Fibroblast of lung (primary cell): ENCODE results near the gene HTR1B. TPM values are rescaled to one million over a fixed set of nuclear protein-coding genes. Genes with fewer than 3 reads are reported as not detected.
A peak's percentile ranks its signal among the peaks of the same experiment; 100 is the strongest.

Source experiments
- DNase-seq, 2 donors: peaks; one replicate each; pipeline versions ENCODE4 v3.0.0 to v3.0.0-alpha.2; 2010; ENCODE audit warnings: low read depth in 2 of 2
- H2AFZ ChIP-seq: 2 replicates; pipeline ENCODE4 v1.5.1; 2012; ENCODE audit warnings: low read length, control low read depth, inconsistent platforms
- H3K27ac ChIP-seq: 2 replicates; pipeline ENCODE4 v1.5.1; 2011; ENCODE audit warnings: low read length, control low read depth; ENCODE audit not compliant: insufficient read depth
- H3K27me3 ChIP-seq: 2 replicates; pipeline ENCODE4 v1.5.1; 2011; ENCODE audit warnings: mild to moderate bottlenecking, low read length; ENCODE audit not compliant: control insufficient read depth, insufficient read depth
- H3K36me3 ChIP-seq: 2 replicates; pipeline ENCODE4 v1.5.1; 2011; ENCODE audit warnings: low read length; ENCODE audit not compliant: control insufficient read depth, insufficient read depth
- H3K4me1 ChIP-seq: 2 replicates; pipeline ENCODE4 v1.5.1; 2011; ENCODE audit warnings: low read length; ENCODE audit not compliant: control insufficient read depth, insufficient read depth; ENCODE audit errors: extremely low read depth
- H3K4me2 ChIP-seq: 2 replicates; pipeline ENCODE4 v1.5.1; 2011; ENCODE audit warnings: low read length, control low read depth; ENCODE audit not compliant: insufficient read depth; ENCODE audit errors: extremely low read depth
- H3K4me3 ChIP-seq, 4 experiments: fragments of 200-600 bp in 1 of 4; sonication (generic) in 1 of 4; replicated peaks in 1 of 4; 2 replicates each; pipeline ENCODE4 v1.5.1; 2011 to 2016; ENCODE audit warnings: low read length in 4 of 4, low read depth in 3 of 4, mild to moderate bottlenecking in 3 of 4, control low read depth in 2 of 4, inconsistent platforms in 1 of 4, mixed read lengths in 1 of 4; ENCODE audit not compliant: insufficient read depth in 1 of 4; ENCODE audit errors: control extremely low read depth in 1 of 4
- H3K79me2 ChIP-seq: 2 replicates; pipeline ENCODE4 v1.5.1; 2012; ENCODE audit warnings: mild to moderate bottlenecking, low read length, inconsistent platforms; ENCODE audit not compliant: control insufficient read depth, insufficient read depth
- H3K9ac ChIP-seq: 2 replicates; pipeline ENCODE4 v1.5.1; 2011; ENCODE audit warnings: mild to moderate bottlenecking, low read length, control low read depth; ENCODE audit not compliant: insufficient read depth
- H3K9me3 ChIP-seq: 2 replicates; pipeline ENCODE4 v1.5.1; 2012; ENCODE audit warnings: low read depth, low read length; ENCODE audit not compliant: control insufficient read depth, insufficient read depth
- H4K20me1 ChIP-seq: 2 replicates; pipeline ENCODE4 v1.5.1; 2011; ENCODE audit warnings: low read length; ENCODE audit not compliant: control insufficient read depth, insufficient read depth; ENCODE audit errors: extremely low read depth
- CTCF ChIP-seq, 2 donors: IDR thresholded peaks in 1 of 2; conservative IDR thresholded peaks in 1 of 2; 1 replicate in 1 of 2; 2 replicates in 1 of 2; pipeline ENCODE4 v1.5.1; 2011 to 2012; ENCODE audit warnings: low read length in 2 of 2, control low read depth in 1 of 2, inconsistent platforms in 1 of 2, low read depth in 1 of 2, mild to moderate bottlenecking in 1 of 2
- EZH2 ChIP-seq: IDR thresholded peaks from 2 replicates; pipeline ENCODE4 v1.5.1; 2012; ENCODE audit warnings: low read length, control low read depth, mild to moderate bottlenecking; ENCODE audit errors: missing control alignments
- polyA plus RNA-seq, 2 donors: library from polyadenylated mRNA; depleted of rRNA in 1 of 2; stranded (reverse) in 1 of 2; unstranded in 1 of 2; fragments of >200 nt; gene quantifications; 2 replicates each; pipeline ENCODE4 v1.2.1, GENCODE V29; 2011 to 2012; ENCODE audit warnings: missing spikeins in 1 of 2
- total RNA-seq: library from RNA; depleted of rRNA; stranded (reverse); fragments of >200 nt; gene quantifications from 2 replicates; pipeline ENCODE4 v1.2.1, GENCODE V29; 2014

Gene HTR1B
- total and polyA plus RNA-seq, 2 donors (not counting 1 experiment from before 2014, with no cell fraction given): 0.17 to 1.5 TPM

GRCh38 chr6:77482981-77483380 is 19.7 kb upstream of the HTR1B start:
- H3K4me1 ChIP-seq: no peaks in the 10 kb centered on the region
- H2AFZ ChIP-seq: no peak overlapping the region
- TF ChIP-seq CTCF (conservative IDR thresholded peaks at IDR 0.05 in 1 of 2, IDR thresholded peaks at IDR 0.05 in 1 of 2; ENCODE audit: low read depth in 1 of 2, low read length in 2 of 2) (no peak), EZH2 (no peak)
- no peaks in the 10 kb centered on the region for H3K36me3 ChIP-seq
- H4K20me1 ChIP-seq: no peaks in the 10 kb centered on the region
- no peaks in the 10 kb centered on the region for H3K9me3 ChIP-seq
- no peak overlapping the region for H3K9ac ChIP-seq
- no peak overlapping the region for H3K4me2 ChIP-seq
- no peaks in the 10 kb centered on the region for H3K27me3 ChIP-seq
- no peaks in the 10 kb centered on the region for H3K79me2 ChIP-seq
- no peak overlapping the region for H3K27ac ChIP-seq
- DNase-seq: no peak
- H3K4me3 ChIP-seq: no peak overlapping the region

GRCh38 chr6:77474973-77475372 is 11.7 kb upstream of the HTR1B start:
- Histone ChIP-seq H3K4me3 (no peak overlapping the region), H3K4me2 (no peak overlapping the region), H3K27ac (no peak overlapping the region), H4K20me1 (no peaks in the 10 kb centered on the region), H2AFZ (no peak overlapping the region), H3K4me1 (no peaks in the 10 kb centered on the region), H3K9ac (no peak overlapping the region), H3K9me3 (no peaks in the 10 kb centered on the region), H3K27me3 (no peaks in the 10 kb centered on the region), H3K36me3 (no peaks in the 10 kb centered on the region), H3K79me2 (no peaks in the 10 kb centered on the region)
- TF ChIP-seq EZH2 (no peak), CTCF (conservative IDR thresholded peaks at IDR 0.05 in 1 of 2, IDR thresholded peaks at IDR 0.05 in 1 of 2; ENCODE audit: low read depth in 1 of 2, low read length in 2 of 2) (no peak)
- DNase-seq: no peak

- Histone ChIP-seq H3K9me3 (no peaks in the 10 kb centered on the region), H4K20me1 (no peaks in the 10 kb centered on the region), H3K4me1 (no peaks in the 10 kb centered on the region), H3K4me2 (no peak overlapping the region), H3K4me3 (peak overlapping the region in 1 of 4 experiments; percentile 23), H3K27ac (no peak overlapping the region), H3K79me2 (no peaks in the 10 kb centered on the region), H3K27me3 (no peaks in the 10 kb centered on the region), H3K36me3 (no peaks in the 10 kb centered on the region), H2AFZ (peak overlapping the region; percentile 19), H3K9ac (no peak overlapping the region)
- DNase-seq: no peak
- TF ChIP-seq CTCF (conservative IDR thresholded peaks at IDR 0.05 in 1 of 2, IDR thresholded peaks at IDR 0.05 in 1 of 2; ENCODE audit: low read depth in 1 of 2, low read length in 2 of 2) (no peak), EZH2 (no peak)
Observed at GRCh38 chr6:77474286-77474956, 11.1 kb upstream of the HTR1B start.
